Astrocyte (in vitro differentiated cells and primary cell): ENCODE data around the gene MED9. TPM values are rescaled to one million over a fixed set of nuclear protein-coding genes. Genes with fewer than 3 reads are reported as not detected.

Experiments used
- DNase-seq: peaks from one replicate; pipeline ENCODE4 v3.0.0-alpha.2; 2010; ENCODE audit warnings: low read depth
- FAIRE-seq: peaks from 2 replicates; lab custom pipeline; 2011; peaks lifted over from hg19 to GRCh38; lab: Jason Lieb, UNC
- H2AFZ ChIP-seq: 2 replicates; pipeline ENCODE4 v1.6.0; 2012; ENCODE audit warnings: low read depth, low read length, inconsistent platforms
- H3K27ac ChIP-seq: 2 replicates; pipeline ENCODE4 v1.5.1; 2011; ENCODE audit warnings: low read depth, low read length, inconsistent platforms
- H3K27me3 ChIP-seq: 2 replicates; pipeline ENCODE4 v1.6.0; 2011; ENCODE audit warnings: low read length, inconsistent platforms; ENCODE audit not compliant: insufficient read depth
- H3K36me3 ChIP-seq: 2 replicates; pipeline ENCODE4 v1.5.1; 2011; ENCODE audit warnings: low read length, inconsistent platforms; ENCODE audit not compliant: insufficient read depth
- H3K4me1 ChIP-seq: 2 replicates; pipeline ENCODE4 v1.5.1; 2011; ENCODE audit warnings: low read length, inconsistent platforms; ENCODE audit not compliant: insufficient read depth
- H3K4me2 ChIP-seq: 2 replicates; pipeline ENCODE4 v1.6.0; 2012; ENCODE audit warnings: low read length, inconsistent platforms
- H3K4me3 ChIP-seq: 2 replicates; pipeline ENCODE4 v1.5.1; 2011; ENCODE audit warnings: low read depth, mild to moderate bottlenecking, low read length, inconsistent platforms; ENCODE audit not compliant: insufficient read depth
- H3K79me2 ChIP-seq: 2 replicates; pipeline ENCODE4 v1.6.0; 2012; ENCODE audit warnings: mild to moderate bottlenecking, low read length, inconsistent platforms; ENCODE audit not compliant: insufficient read depth
- H3K9ac ChIP-seq: 2 replicates; pipeline ENCODE4 v1.6.0; 2012; ENCODE audit warnings: mild to moderate bottlenecking, low read length, inconsistent platforms
- H3K9me3 ChIP-seq: 2 replicates; pipeline ENCODE4 v1.5.1; 2012; ENCODE audit warnings: low read depth, mild to moderate bottlenecking, low read length, inconsistent platforms; ENCODE audit not compliant: insufficient read depth
- H4K20me1 ChIP-seq: 2 replicates; pipeline ENCODE4 v1.6.0; 2012; ENCODE audit warnings: low read length, inconsistent platforms; ENCODE audit not compliant: insufficient read depth
- H3K27ac Mint-ChIP-seq: one replicate; pipeline ENCODE4 v1.8.0; 2021; ENCODE audit warnings: mild to moderate bottlenecking, mixed read lengths; ENCODE audit not compliant: unreplicated experiment
- H3K27me3 Mint-ChIP-seq: one replicate; pipeline ENCODE4 v1.8.0; 2021; ENCODE audit warnings: low read depth, mixed read lengths; ENCODE audit not compliant: unreplicated experiment
- H3K36me3 Mint-ChIP-seq: one replicate; pipeline ENCODE4 v1.8.0; 2021; ENCODE audit warnings: low read depth, mixed read lengths; ENCODE audit not compliant: unreplicated experiment
- H3K4me1 Mint-ChIP-seq: one replicate; pipeline ENCODE4 v1.8.0; 2021; ENCODE audit warnings: low read depth, mixed read lengths; ENCODE audit not compliant: unreplicated experiment
- H3K4me3 Mint-ChIP-seq: one replicate; pipeline ENCODE4 v1.8.0; 2021; ENCODE audit warnings: mild to moderate bottlenecking, moderate library complexity, mixed read lengths; ENCODE audit not compliant: unreplicated experiment
- H3K9me3 Mint-ChIP-seq: one replicate; pipeline ENCODE4 v1.8.0; 2021; ENCODE audit warnings: mild to moderate bottlenecking, mixed read lengths; ENCODE audit not compliant: unreplicated experiment
- CTCF ChIP-seq: IDR thresholded peaks from 2 replicates; pipeline ENCODE4 v1.5.1; 2011; ENCODE audit warnings: low read depth, mild to moderate bottlenecking, inconsistent platforms, low read length, moderate library complexity; ENCODE audit not compliant: insufficient read depth
- EZH2 ChIP-seq: IDR thresholded peaks from 2 replicates; pipeline ENCODE4 v1.6.1; 2012; ENCODE audit warnings: mild to moderate bottlenecking, low read length, inconsistent platforms; ENCODE audit not compliant: insufficient read depth
- total RNA-seq: library from RNA; stranded (reverse); gene quantifications from 2 replicates; pipeline ENCODE4 v1.2.1, GENCODE V29; 2021

The MED9 gene
- total RNA-seq, 1 donor from 2014 or later = 9.4 TPM

- Histone ChIP-seq H2AFZ (no peak overlapping the region), H3K9me3 (no peaks in the 10 kb centered on the region), H3K9ac (no peak overlapping the region), H4K20me1 (peaks cover 15% of the 10 kb centered on the region), H3K4me3 (no peak overlapping the region), H3K36me3 (no peaks in the 10 kb centered on the region), H3K79me2 (no peaks in the 10 kb centered on the region), H3K4me2 (no peak overlapping the region), H3K27ac (no peak overlapping the region), H3K4me1 (no peaks in the 10 kb centered on the region), H3K27me3 (peaks cover 5% of the 10 kb centered on the region)
- TF ChIP-seq CTCF (no peak), EZH2 (no peak)
- Mint-ChIP-seq H3K27ac (no peak overlapping the region), H3K27me3 (peaks cover 38% of the 10 kb centered on the region), H3K4me1 (no peaks in the 10 kb centered on the region), H3K9me3 (no peaks in the 10 kb centered on the region), H3K36me3 (peaks cover 8% of the 10 kb centered on the region), H3K4me3 (no peak overlapping the region)
- DNase-seq = no peak
- FAIRE-seq = no peak
Measured at GRCh38 chr17:17505610-17506171, 28.9 kb downstream of the MED9 start.

- no peaks in the 10 kb centered on the region for H3K4me1 ChIP-seq
- H4K20me1 ChIP-seq = peaks cover 21% of the 10 kb centered on the region
- peaks cover 35% of the 10 kb centered on the region for H3K27me3 Mint-ChIP-seq
- FAIRE-seq (no peak), DNase-seq (no peak)
- H3K27ac Mint-ChIP-seq = no peak overlapping the region
- H3K4me1 Mint-ChIP-seq = no peaks in the 10 kb centered on the region
- H3K4me2 ChIP-seq = no peak overlapping the region
- no peak overlapping the region for H3K4me3 Mint-ChIP-seq
- no peaks in the 10 kb centered on the region for H3K9me3 ChIP-seq
- peaks cover 8% of the 10 kb centered on the region for H3K36me3 Mint-ChIP-seq
- no peak overlapping the region for H3K4me3 ChIP-seq
- no peaks in the 10 kb centered on the region for H3K79me2 ChIP-seq
- H3K9ac ChIP-seq = no peak overlapping the region
- no peaks in the 10 kb centered on the region for H3K36me3 ChIP-seq
- peaks cover under 1% of the 10 kb centered on the region for H3K27me3 ChIP-seq
- no peak for TF ChIP-seq CTCF
- TF ChIP-seq EZH2 = no peak
- no peaks in the 10 kb centered on the region for H3K9me3 Mint-ChIP-seq
- H3K27ac ChIP-seq = no peak overlapping the region
- H2AFZ ChIP-seq = no peak overlapping the region
Measured at GRCh38 chr17:17506181-17506741, 29.5 kb downstream of the MED9 start.

GRCh38 chr17:17506893-17507464 lies 30.2 kb downstream of the MED9 start:
- Histone ChIP-seq H3K36me3 (no peaks in the 10 kb centered on the region), H3K79me2 (no peaks in the 10 kb centered on the region), H3K9me3 (no peaks in the 10 kb centered on the region), H3K27ac (no peak overlapping the region), H3K27me3 (no peaks in the 10 kb centered on the region), H2AFZ (no peak overlapping the region), H4K20me1 (peaks cover 28% of the 10 kb centered on the region), H3K4me3 (no peak overlapping the region), H3K4me1 (peaks cover 3% of the 10 kb centered on the region), H3K4me2 (no peak overlapping the region), H3K9ac (no peak overlapping the region)
- peaks cover 28% of the 10 kb centered on the region for H3K27me3 Mint-ChIP-seq
- TF ChIP-seq CTCF (no peak), EZH2 (no peak)
- H3K4me1 Mint-ChIP-seq = peaks cover 3% of the 10 kb centered on the region
- no peak for FAIRE-seq
- no peak for DNase-seq
- no peak overlapping the region for H3K4me3 Mint-ChIP-seq
- H3K9me3 Mint-ChIP-seq = no peaks in the 10 kb centered on the region
- no peak overlapping the region for H3K27ac Mint-ChIP-seq
- H3K36me3 Mint-ChIP-seq = peaks cover 8% of the 10 kb centered on the region
